Adipocyte (in vitro differentiated cells): ENCODE results near the gene C1orf122.
A peak's percentile ranks its signal among the peaks of the same experiment; 100 is the strongest.

Experiments used
- DNase-seq: peaks from one replicate; pipeline ENCODE4 v3.0.0-alpha.2; 2015; ENCODE audit warnings: low read depth
- H3K27me3 ChIP-seq: replicated peaks from 2 replicates; pipeline ENCODE4 v1.7.0; 2013; ENCODE audit warnings: mild to moderate bottlenecking, low read length, moderate library complexity; ENCODE audit not compliant: control insufficient read depth, insufficient read depth
- H3K36me3 ChIP-seq: 2 replicates; pipeline ENCODE4 v1.7.0; 2013; ENCODE audit warnings: low read length, mild to moderate bottlenecking, moderate library complexity; ENCODE audit not compliant: control insufficient read depth, insufficient read depth, severe bottlenecking
- H3K4me1 ChIP-seq: 2 replicates; pipeline ENCODE4 v1.7.0; 2013; ENCODE audit warnings: mild to moderate bottlenecking, low read length, moderate library complexity; ENCODE audit not compliant: control insufficient read depth, insufficient read depth
- H3K4me3 ChIP-seq: 2 replicates; pipeline ENCODE4 v1.7.0; 2013; ENCODE audit warnings: mild to moderate bottlenecking, low read length, moderate library complexity
- H3K9ac ChIP-seq: 2 replicates; pipeline ENCODE4 v1.7.0; 2013; ENCODE audit warnings: mild to moderate bottlenecking, low read length, moderate library complexity
- H3K9me3 ChIP-seq: 2 replicates; pipeline ENCODE4 v1.7.0; 2013; ENCODE audit warnings: mild to moderate bottlenecking, low read length, moderate library complexity; ENCODE audit not compliant: control insufficient read depth

C1orf122 gene

GRCh38 chr1:37776946-37777516 is 30.6 kb upstream of the C1orf122 start:
- H3K4me1 ChIP-seq = no peaks in the 10 kb centered on the region
- H3K36me3 ChIP-seq = no peaks in the 10 kb centered on the region
- H3K9me3 ChIP-seq = peaks cover 14% of the 10 kb centered on the region
- no peak for DNase-seq
- no peak overlapping the region for H3K4me3 ChIP-seq
- no peak overlapping the region for H3K9ac ChIP-seq
- H3K27me3 ChIP-seq = peaks cover 11% of the 10 kb centered on the region

- Histone ChIP-seq H3K36me3 (no peaks in the 10 kb centered on the region), H3K4me1 (no peaks in the 10 kb centered on the region), H3K9ac (no peak overlapping the region), H3K27me3 (peaks cover 11% of the 10 kb centered on the region), H3K9me3 (peaks cover 7% of the 10 kb centered on the region), H3K4me3 (no peak overlapping the region)
- no peak for DNase-seq
Observed at GRCh38 chr1:37778654-37779053, 28.9 kb upstream of the C1orf122 start.

GRCh38 chr1:37782491-37782890 is 25.1 kb upstream of the C1orf122 start:
- no peak for DNase-seq
- H3K4me1 ChIP-seq = no peaks in the 10 kb centered on the region
- H3K4me3 ChIP-seq = no peak overlapping the region
- H3K36me3 ChIP-seq = no peaks in the 10 kb centered on the region
- H3K9ac ChIP-seq = no peak overlapping the region
- H3K27me3 ChIP-seq = peaks cover 10% of the 10 kb centered on the region
- H3K9me3 ChIP-seq = no peaks in the 10 kb centered on the region

- H3K27me3 ChIP-seq = peaks cover 40% of the 10 kb centered on the region
- H3K9me3 ChIP-seq = no peaks in the 10 kb centered on the region
- H3K9ac ChIP-seq = no peak overlapping the region
- no peaks in the 10 kb centered on the region for H3K36me3 ChIP-seq
- no peak overlapping the region for H3K4me3 ChIP-seq
- DNase-seq = no peak
- H3K4me1 ChIP-seq = no peaks in the 10 kb centered on the region
Observed at GRCh38 chr1:37792943-37793686, 14.5 kb upstream of the C1orf122 start.

- Histone ChIP-seq H3K9me3 (no peaks in the 10 kb centered on the region), H3K4me3 (peak within 1 kb of the TSS; percentile 74), H3K27me3 (peaks cover 32% of the 10 kb centered on the region), H3K36me3 (no peaks in the 10 kb centered on the region), H3K4me1 (no peaks in the 10 kb centered on the region), H3K9ac (peak within 1 kb of the TSS; percentile 60)
- peak; percentile 79 for DNase-seq
Observed at GRCh38 chr1:37793773-37794371, 13.7 kb upstream of the C1orf122 start, which contains the start of gene MANEAL. MANEAL (plus strand) TSS chr1:37793847; CDS start chr1:37794183, 336 bp downstream.

GRCh38 chr1:37794372-37795339 is 12.9 kb upstream of the C1orf122 start:
- Histone ChIP-seq H3K27me3 (peaks cover 30% of the 10 kb centered on the region), H3K4me3 (no peak overlapping the region)
- DNase-seq = peak; percentile 12

GRCh38 chr1:37795340-37796125 is 12.1 kb upstream of the C1orf122 start:
- Histone ChIP-seq H3K9me3 (no peaks in the 10 kb centered on the region), H3K36me3 (peaks cover 6% of the 10 kb centered on the region), H3K27me3 (peaks cover 25% of the 10 kb centered on the region), H3K4me1 (no peaks in the 10 kb centered on the region), H3K9ac (no peak overlapping the region), H3K4me3 (no peak overlapping the region)
- DNase-seq = peak; percentile 23

More at GRCh38 chr1:37794372-37795339, 12.9 kb upstream of the C1orf122 start:
- no peaks in the 10 kb centered on the region for H3K4me1 ChIP-seq
- no peaks in the 10 kb centered on the region for H3K9me3 ChIP-seq
- no peak overlapping the region for H3K9ac ChIP-seq
- no peaks in the 10 kb centered on the region for H3K36me3 ChIP-seq

GRCh38 chr1:37797750-37798345 is 9.7 kb upstream of the C1orf122 start:
- H3K9ac ChIP-seq = no peak overlapping the region
- peaks cover 19% of the 10 kb centered on the region for H3K36me3 ChIP-seq
- no peaks in the 10 kb centered on the region for H3K4me1 ChIP-seq
- peak; percentile 73 for DNase-seq
- peaks cover 6% of the 10 kb centered on the region for H3K27me3 ChIP-seq
- no peak overlapping the region for H3K4me3 ChIP-seq
- H3K9me3 ChIP-seq = no peaks in the 10 kb centered on the region

GRCh38 chr1:37802439-37802838 is 5.2 kb upstream of the C1orf122 start:
- H3K27me3 ChIP-seq = no peaks in the 10 kb centered on the region
- no peak for DNase-seq
- no peak overlapping the region for H3K4me3 ChIP-seq
- H3K9me3 ChIP-seq = no peaks in the 10 kb centered on the region
- peaks cover 60% of the 10 kb centered on the region for H3K36me3 ChIP-seq
- H3K9ac ChIP-seq = no peak overlapping the region
- peaks cover 10% of the 10 kb centered on the region for H3K4me1 ChIP-seq

- Histone ChIP-seq H3K27me3 (no peaks in the 10 kb centered on the region), H3K4me1 (peaks cover 37% of the 10 kb centered on the region), H3K4me3 (peak overlapping the region; percentile 92), H3K9ac (peak overlapping the region; percentile 91), H3K36me3 (peaks cover 48% of the 10 kb centered on the region), H3K9me3 (no peaks in the 10 kb centered on the region)
- no peak for DNase-seq
Observed at GRCh38 chr1:37807220-37807554, 403 bp upstream of the C1orf122 start.
